LHCN-M2 (cell line): ENCODE results near the gene CARM1. TPM values are rescaled to one million over a fixed set of nuclear protein-coding genes. Genes with fewer than 3 reads are reported as not detected.

Experiments
- total RNA-seq: library from RNA; depleted of rRNA; stranded (reverse); fragments of >200 nt; gene quantifications from 2 replicates; pipeline ENCODE4 v1.2.3, GENCODE V29; 2014; rRNA removed

Gene CARM1
- total RNA-seq, 1 experiment from 2014 or later = 42.1 TPM

Other genes with a start within 250 kb of the CARM1 start
- 104 and 112 TPM in 2 replicates for gene SLC44A2, start 246.0 kb upstream of the CARM1 start, total RNA-seq
- 143 and 172 TPM in 2 replicates for gene ILF3, start 217.2 kb upstream of the CARM1 start, total RNA-seq
- gene QTRT1, start 170.1 kb upstream of the CARM1 start, total RNA-seq = 37.8 and 41.4 TPM in 2 replicates
- 75.3 and 80.3 TPM in 2 replicates for gene DNM2, start 153.5 kb upstream of the CARM1 start, total RNA-seq
- 52.1 and 52.9 TPM in 2 replicates for gene TMED1, start 35.3 kb upstream of the CARM1 start, total RNA-seq
- not detected in 2 replicates for gene C19orf38, start 23.1 kb upstream of the CARM1 start, total RNA-seq
- 64.0 and 72.4 TPM in 2 replicates for gene YIPF2, start 57.1 kb downstream of the CARM1 start, total RNA-seq
- gene TIMM29, start 57.3 kb downstream of the CARM1 start, total RNA-seq = 34.7 and 37.1 TPM in 2 replicates
- 105 and 108 TPM in 2 replicates for gene SMARCA4, start 89.5 kb downstream of the CARM1 start, total RNA-seq
- 48.3 and 64.4 TPM in 2 replicates for gene LDLR, start 217.9 kb downstream of the CARM1 start, total RNA-seq